Calu3 (cell line): ENCODE measurements around the gene SMOC2. TPM values are rescaled to one million over a fixed set of nuclear protein-coding genes. Genes with fewer than 3 reads are reported as not detected.

Source experiments
- BruUV-seq: library from RNA; stranded (reverse); fragments of 400-500 nt; replicated peaks from 2 replicates; lab custom pipeline; 2021; lab: Mats Ljungman, UMichigan
- CTCF ChIA-PET: fragments of 300-600 bp; sonication (Branson Sonifier 250); formaldehyde crosslinking; loops from one replicate; lab custom pipeline; 2022; ENCODE audit warnings: antibody characterized with exemption; lab: Charles Lee
- DNase-seq: peaks from one replicate; pipeline ENCODE4 v3.0.0; 2022
- H3K27ac Mint-ChIP-seq: one replicate; pipeline ENCODE4 v1.8.0; 2022; ENCODE audit warnings: mixed read lengths; ENCODE audit not compliant: unreplicated experiment
- H3K27me3 Mint-ChIP-seq: one replicate; pipeline ENCODE4 v1.8.0; 2022; ENCODE audit warnings: mixed read lengths; ENCODE audit not compliant: unreplicated experiment
- H3K36me3 Mint-ChIP-seq: one replicate; pipeline ENCODE4 v1.8.0; 2022; ENCODE audit warnings: mild to moderate bottlenecking, moderate library complexity, mixed read lengths; ENCODE audit not compliant: insufficient read depth, unreplicated experiment
- H3K4me1 Mint-ChIP-seq: one replicate; pipeline ENCODE4 v1.8.0; 2022; ENCODE audit warnings: mild to moderate bottlenecking, low read depth, mixed read lengths; ENCODE audit not compliant: unreplicated experiment
- H3K4me3 Mint-ChIP-seq: one replicate; pipeline ENCODE4 v1.8.0; 2022; ENCODE audit warnings: mild to moderate bottlenecking, low read depth, moderate library complexity, mixed read lengths; ENCODE audit not compliant: unreplicated experiment
- H3K9me3 Mint-ChIP-seq: one replicate; pipeline ENCODE4 v1.8.0; 2022; ENCODE audit warnings: low read depth, mixed read lengths; ENCODE audit not compliant: unreplicated experiment
- intact Hi-C: fragments of 100-400 bp; cut with micrococcal nuclease; formaldehyde crosslinking; loops from one replicate; pipeline ENCODE4 v1.10.0; 2022; ENCODE audit not compliant: unreplicated experiment
- total RNA-seq: library from RNA; stranded (reverse); gene quantifications from 2 replicates; pipeline ENCODE4 v1.2.3, GENCODE V29; 2022
- TF ChIP-seq, protein P1 (sequence below): fragments of 200-600 bp; IDR thresholded peaks from one replicate; pipeline ENCODE4 v1.8.0; 2022; ENCODE audit warnings: antibody characterized with exemption; ENCODE audit not compliant: unreplicated experiment

The SMOC2 gene
- total RNA-seq, 1 experiment from 2014 or later = 1.1 TPM

DNA sequence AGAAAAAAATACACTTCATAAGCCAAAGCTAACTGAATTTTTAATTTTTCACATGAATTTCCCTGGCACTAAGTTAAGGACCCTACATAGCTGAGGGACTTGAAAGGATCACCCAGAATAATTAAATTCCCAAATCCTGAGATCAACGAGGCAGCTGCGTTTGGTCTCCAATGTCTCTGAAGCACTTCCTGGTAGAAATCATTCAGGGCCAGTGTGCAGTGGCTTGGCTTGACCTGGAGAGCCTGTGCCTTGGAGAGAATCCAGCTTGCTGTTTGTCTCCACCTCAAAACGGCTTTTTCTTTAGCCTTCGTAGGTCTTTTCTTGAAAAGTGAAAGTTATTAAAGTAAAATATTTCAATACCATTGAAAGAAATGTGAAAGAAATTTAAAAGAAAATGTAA, 92.4 kb downstream of the SMOC2 start:
- TF ChIP-seq, protein P1, sequence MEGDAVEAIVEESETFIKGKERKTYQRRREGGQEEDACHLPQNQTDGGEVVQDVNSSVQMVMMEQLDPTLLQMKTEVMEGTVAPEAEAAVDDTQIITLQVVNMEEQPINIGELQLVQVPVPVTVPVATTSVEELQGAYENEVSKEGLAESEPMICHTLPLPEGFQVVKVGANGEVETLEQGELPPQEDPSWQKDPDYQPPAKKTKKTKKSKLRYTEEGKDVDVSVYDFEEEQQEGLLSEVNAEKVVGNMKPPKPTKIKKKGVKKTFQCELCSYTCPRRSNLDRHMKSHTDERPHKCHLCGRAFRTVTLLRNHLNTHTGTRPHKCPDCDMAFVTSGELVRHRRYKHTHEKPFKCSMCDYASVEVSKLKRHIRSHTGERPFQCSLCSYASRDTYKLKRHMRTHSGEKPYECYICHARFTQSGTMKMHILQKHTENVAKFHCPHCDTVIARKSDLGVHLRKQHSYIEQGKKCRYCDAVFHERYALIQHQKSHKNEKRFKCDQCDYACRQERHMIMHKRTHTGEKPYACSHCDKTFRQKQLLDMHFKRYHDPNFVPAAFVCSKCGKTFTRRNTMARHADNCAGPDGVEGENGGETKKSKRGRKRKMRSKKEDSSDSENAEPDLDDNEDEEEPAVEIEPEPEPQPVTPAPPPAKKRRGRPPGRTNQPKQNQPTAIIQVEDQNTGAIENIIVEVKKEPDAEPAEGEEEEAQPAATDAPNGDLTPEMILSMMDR = no peak
- CTCF ChIA-PET = no interaction called here
- Mint-ChIP-seq H3K4me1 (no peaks in the 10 kb centered on the region), H3K36me3 (no peaks in the 10 kb centered on the region), H3K9me3 (no peaks in the 10 kb centered on the region), H3K27ac (no peak overlapping the region), H3K27me3 (no peaks in the 10 kb centered on the region), H3K4me3 (no peak overlapping the region)
- no TSS peak for BruUV-seq
- intact Hi-C loops = no loop called here
- no peak for DNase-seq

- Mint-ChIP-seq H3K4me3 (no peak overlapping the region), H3K9me3 (no peaks in the 10 kb centered on the region)
- TF ChIP-seq, protein P1 = no peak
Measured at GRCh38 chr6:168534265-168534664, 93.3 kb downstream of the SMOC2 start.

GRCh38 chr6:168535711-168536110, 94.7 kb downstream of the SMOC2 start:
- H3K36me3 Mint-ChIP-seq = no peaks in the 10 kb centered on the region
- intact Hi-C loops = no loop called here
- no TSS peak for BruUV-seq
- H3K4me1 Mint-ChIP-seq = no peaks in the 10 kb centered on the region
- no peaks in the 10 kb centered on the region for H3K27me3 Mint-ChIP-seq
- TF ChIP-seq, protein P1 = no peak
- no peak for DNase-seq
- H3K9me3 Mint-ChIP-seq = no peaks in the 10 kb centered on the region
- no peak overlapping the region for H3K27ac Mint-ChIP-seq
- no peak overlapping the region for H3K4me3 Mint-ChIP-seq
- CTCF ChIA-PET = no interaction called here

More at GRCh38 chr6:168534265-168534664, 93.3 kb downstream of the SMOC2 start:
- BruUV-seq = no TSS peak
- CTCF ChIA-PET = no interaction called here
- Mint-ChIP-seq H3K27ac (no peak overlapping the region), H3K36me3 (no peaks in the 10 kb centered on the region), H3K4me1 (no peaks in the 10 kb centered on the region), H3K27me3 (no peaks in the 10 kb centered on the region)
- DNase-seq = no peak
- intact Hi-C loops = no loop called here

- Mint-ChIP-seq H3K27ac (no peak overlapping the region), H3K36me3 (no peaks in the 10 kb centered on the region), H3K9me3 (no peaks in the 10 kb centered on the region), H3K27me3 (no peaks in the 10 kb centered on the region), H3K4me1 (no peaks in the 10 kb centered on the region), H3K4me3 (no peak overlapping the region)
- intact Hi-C loops = no loop called here
- no TSS peak for BruUV-seq
- DNase-seq = no peak
- CTCF ChIA-PET = no interaction called here
- TF ChIP-seq, protein P1 = no peak
Measured at GRCh38 chr6:168536196-168536595, 95.2 kb downstream of the SMOC2 start.
